ENCODE data around the gene TRIL. TPM values are rescaled to one million over a fixed set of nuclear protein-coding genes. Genes with fewer than 3 reads are reported as not detected.
A peak's percentile ranks its signal among the peaks of the same experiment; 100 is the strongest.

Gene TRIL
- total and polyA plus RNA-seq, 2 donors (not counting 1 experiment from before 2014, with no cell fraction given) = not detected

GRCh38 chr7:28956608-28957063 is 1.5 kb downstream of the TRIL start:
- H3K4me2 ChIP-seq (replicated peaks; ENCODE audit: low read depth, low read length, poor library complexity, severe bottlenecking) = peak overlapping the region; percentile 72
- H3K27me3 ChIP-seq (replicated peaks in 1 of 4; ENCODE audit: control extremely low read depth in 1 of 4, control insufficient read depth in 3 of 4, insufficient read depth in 4 of 4, low read length in 3 of 4) = peaks cover 0 to 47% (median 25%) of the 10 kb centered on the region in 4 experiments
- H3K36me3 ChIP-seq (replicated peaks in 1 of 2; ENCODE audit: control extremely low read depth in 1 of 2, control insufficient read depth in 1 of 2, extremely low read depth in 1 of 2, insufficient read depth in 2 of 2, low read length in 1 of 2) = no peaks in the 10 kb centered on the region
- Mint-ChIP-seq H3K4me1 (peaks cover 19% of the 10 kb centered on the region), H3K4me3 (peak overlapping the region; percentile 59), H3K27ac (no peak overlapping the region), H3K27me3 (peaks cover 67% of the 10 kb centered on the region), H3K9me3 (ENCODE audit: insufficient read depth) (no peaks in the 10 kb centered on the region)
- TF ChIP-seq CTCF (IDR thresholded peaks at IDR 0.05) (peak; percentile 1), EZH2 (IDR thresholded peaks at IDR 0.05; ENCODE audit: borderline replicate concordance, insufficient read depth, low read depth, low read length, poor library complexity, severe bottlenecking) (no peak)
- H3K9me3 ChIP-seq (ENCODE audit: control extremely low read depth in 1 of 3, control insufficient read depth in 2 of 3, insufficient read depth in 1 of 3, low read length in 2 of 3) = peaks cover 0 to 21% (median 0%) of the 10 kb centered on the region in 3 donors
- no peaks in the 10 kb centered on the region for H4K20me1 ChIP-seq (ENCODE audit: control insufficient read depth, insufficient read depth, low read length, poor library complexity, severe bottlenecking)
- H3K27ac ChIP-seq (ENCODE audit: low read length in 2 of 2) = no peak overlapping the region
- intact Hi-C loops (cut with micrococcal nuclease) = no loop called here
- ChIA-PET POLR2A (no interaction called here), CTCF (interaction anchor here (0.7 to 6.0 kb wide), 4 partner anchors 12 to 452 kb away, joined by 3 to 21 read pairs (median 7); no protein-coding TSS in a partner anchor)
- ATAC-seq (ENCODE audit: low read depth) (peak; percentile 24), DNase-seq (peak; percentile 25)
- 4% methylated on average over 39 of the region's 39 CpGs for WGBS (ENCODE audit: insufficient coverage)
- peak overlapping the region; percentile 38 for H2AFZ ChIP-seq (ENCODE audit: insufficient read depth, low read depth, low read length, poor library complexity, severe bottlenecking)
- H3K9ac ChIP-seq (ENCODE audit: low read length) = peak overlapping the region; percentile 42
- H3K4me1 ChIP-seq (ENCODE audit: control insufficient read depth in 2 of 2, insufficient read depth in 2 of 2, low read length in 2 of 2) = peaks cover 22 to 29% of the 10 kb centered on the region in 2 donors
- H3K79me2 ChIP-seq (ENCODE audit: control insufficient read depth, insufficient read depth, low read length) = no peaks in the 10 kb centered on the region
- peak overlapping the region in 2 of 5 experiments; percentile 5 to 39 for H3K4me3 ChIP-seq (ENCODE audit: control extremely low read depth in 1 of 5, extremely low read depth in 1 of 5, insufficient read depth in 1 of 5, low read depth in 2 of 5, low read length in 4 of 5)

All from B cell (primary cell).